ENCODE data around the gene QPRT.
"Not testable (repeated sequence)": the region's sequence is repeated elsewhere in the genome, so short reads cannot be mapped to it uniquely, and the experiment has no call there.

QPRT gene

GRCh38 chr16:29663016-29663806, 15.8 kb upstream of the QPRT start, which contains the start of gene SPN:
TSS of gene SPN (plus strand) at chr16:29663247. CDS start at chr16:29663729, 482 bp downstream.
- DNase-seq = no peak

- no peak for DNase-seq
Observed at GRCh38 chr16:29663807-29664090, 15.2 kb upstream of the QPRT start.

- DNase-seq = no peak
Observed at GRCh38 chr16:29664091-29664921, 14.7 kb upstream of the QPRT start.

- no peak for DNase-seq
Observed at GRCh38 chr16:29665294-29666077, 13.5 kb upstream of the QPRT start.

GRCh38 chr16:29667322-29667610, 11.7 kb upstream of the QPRT start:
- not testable (repeated sequence) for DNase-seq

GRCh38 chr16:29667755-29668154, 11.2 kb upstream of the QPRT start:
- no peak for DNase-seq

- DNase-seq = no peak
Observed at GRCh38 chr16:29668267-29668666, 10.7 kb upstream of the QPRT start.

GRCh38 chr16:29673501-29673900, 5.5 kb upstream of the QPRT start:
- no peak for DNase-seq

- DNase-seq = no peak
Observed at GRCh38 chr16:29674188-29674587, 4.8 kb upstream of the QPRT start.

- no peak for DNase-seq
Observed at GRCh38 chr16:29675811-29676643, 3.0 kb upstream of the QPRT start.

- DNase-seq = no peak
Observed at GRCh38 chr16:29676989-29677785, 1.8 kb upstream of the QPRT start.

GRCh38 chr16:29680180-29680598, 1.2 kb downstream of the QPRT start:
- no peak for DNase-seq

GRCh38 chr16:29683543-29684090, 4.6 kb downstream of the QPRT start:
- DNase-seq = no peak

GRCh38 chr16:29684679-29685078, 5.7 kb downstream of the QPRT start:
- no peak for DNase-seq

- DNase-seq = no peak
Observed at GRCh38 chr16:29686740-29687332, 7.9 kb downstream of the QPRT start.

GRCh38 chr16:29687755-29688154, 8.8 kb downstream of the QPRT start:
- no peak for DNase-seq

GRCh38 chr16:29688172-29688571, 9.2 kb downstream of the QPRT start:
- DNase-seq = no peak

- DNase-seq = not testable (repeated sequence)
Observed at GRCh38 chr16:29689490-29690351, 10.7 kb downstream of the QPRT start.

GRCh38 chr16:29692606-29693005, 13.6 kb downstream of the QPRT start:
- DNase-seq = not testable (repeated sequence)

Measured in NCI-H1930 (cell line).